GM23338 (cell line): Measurements from ENCODE around the gene ACTA2. TPM values are rescaled to one million over a fixed set of nuclear protein-coding genes. Genes with fewer than 3 reads are reported as not detected.

ENCODE experiments used
- ATAC-seq: fragments of 200-7000 bp; cut with Tn5 transposase; 3 replicates; pipeline ENCODE4 v1.9.1; 2020
- DNase-seq: peaks from one replicate; pipeline ENCODE4 v3.0.0-alpha.2; 2015; ENCODE audit warnings: low spot score
- H2AFZ ChIP-seq: fragments of 200-600 bp; sonication (generic); 2 replicates; pipeline ENCODE4 v1.8.0; 2016; ENCODE audit warnings: antibody characterized with exemption, mild to moderate bottlenecking, moderate library complexity
- H3F3A ChIP-seq: fragments of 200-600 bp; sonication (generic); replicated peaks from 2 replicates; pipeline ENCODE4 v1.8.0; 2017; ENCODE audit warnings: antibody characterized with exemption, mixed run types, low read depth
- H3K27ac ChIP-seq: fragments of 200-600 bp; sonication (generic); 2 replicates; pipeline ENCODE4 v1.6.1; 2016; ENCODE audit warnings: low read depth
- H3K27me3 ChIP-seq: fragments of 200-600 bp; sonication (generic); 2 replicates; pipeline ENCODE4 v1.8.0; 2016; ENCODE audit warnings: mild to moderate bottlenecking, mixed run types, moderate library complexity; ENCODE audit not compliant: insufficient read depth
- H3K36me3 ChIP-seq: fragments of 200-600 bp; sonication (generic); 2 replicates; pipeline ENCODE4 v1.8.0; 2016; ENCODE audit warnings: mild to moderate bottlenecking; ENCODE audit not compliant: insufficient read depth
- H3K4me1 ChIP-seq: fragments of 200-600 bp; sonication (generic); 2 replicates; pipeline ENCODE4 v1.8.0; 2016; ENCODE audit warnings: mild to moderate bottlenecking, moderate library complexity; ENCODE audit not compliant: insufficient read depth
- H3K4me2 ChIP-seq: fragments of 200-600 bp; sonication (generic); 2 replicates; pipeline ENCODE4 v1.7.1; 2017; ENCODE audit warnings: mixed run types
- H3K4me3 ChIP-seq: fragments of 200-600 bp; sonication (generic); 2 replicates; pipeline ENCODE4 v1.6.1; 2016; ENCODE audit warnings: mixed run types
- H3K79me2 ChIP-seq: fragments of 200-600 bp; sonication (generic); replicated peaks from 2 replicates; pipeline ENCODE4 v1.8.0; 2017; ENCODE audit warnings: mild to moderate bottlenecking; ENCODE audit not compliant: insufficient read depth
- H3K9me2 ChIP-seq: fragments of 200-600 bp; sonication (generic); 2 replicates; pipeline ENCODE4 v1.8.0; 2017; ENCODE audit not compliant: insufficient read depth
- H4K20me1 ChIP-seq: fragments of 200-600 bp; sonication (generic); replicated peaks from 2 replicates; pipeline ENCODE4 v1.8.0; 2017; ENCODE audit warnings: mild to moderate bottlenecking; ENCODE audit not compliant: insufficient read depth
- H3K27ac Mint-ChIP-seq: 2 replicates; pipeline ENCODE4 v1.8.0; 2020; ENCODE audit warnings: inconsistent platforms, mild to moderate bottlenecking, moderate library complexity, mixed read lengths
- H3K27me3 Mint-ChIP-seq: 3 replicates; pipeline ENCODE4 v1.8.0; 2022; ENCODE audit warnings: low read depth, mild to moderate bottlenecking, moderate library complexity, mixed read lengths, inconsistent platforms; ENCODE audit not compliant: insufficient read depth, poor library complexity
- H3K36me3 Mint-ChIP-seq: 3 replicates; pipeline ENCODE4 v1.8.0; 2021; ENCODE audit warnings: low read depth, mild to moderate bottlenecking, inconsistent platforms, moderate library complexity, mixed read lengths
- H3K4me1 Mint-ChIP-seq: 3 replicates; pipeline ENCODE4 v1.8.0; 2020; ENCODE audit warnings: mild to moderate bottlenecking, inconsistent platforms, mixed read lengths
- H3K4me3 Mint-ChIP-seq: 3 replicates; pipeline ENCODE4 v1.8.0; 2021; ENCODE audit warnings: moderate library complexity, mild to moderate bottlenecking, inconsistent platforms, mixed read lengths
- H3K9me3 Mint-ChIP-seq: 3 replicates; pipeline ENCODE4 v1.8.0; 2020; ENCODE audit warnings: moderate library complexity, mild to moderate bottlenecking, inconsistent platforms, mixed read lengths
- CTCF ChIP-seq, 2 experiments: fragments of 200-600 bp in 1 of 2; sonication (generic) in 1 of 2; conservative IDR thresholded peaks; 2 replicates each; pipeline versions ENCODE4 v1.5.1 to v1.6.1; 2016 to 2017; ENCODE audit warnings: antibody characterized with exemption in 2 of 2, low read depth in 2 of 2, mild to moderate bottlenecking in 2 of 2, moderate library complexity in 1 of 2
- ETS1 ChIP-seq: IDR thresholded peaks from 2 replicates; pipeline ENCODE4 v1.6.1; 2016; ENCODE audit warnings: antibody characterized with exemption
- EZH2phosphoT487 ChIP-seq: fragments of 200-600 bp; sonication (generic); IDR thresholded peaks from one replicate; pipeline ENCODE4 v1.8.1; 2018; ENCODE audit warnings: antibody characterized with exemption; ENCODE audit not compliant: unreplicated experiment
- POLR2AphosphoS5 ChIP-seq: IDR thresholded peaks from 2 replicates; pipeline ENCODE4 v1.6.1; 2016; ENCODE audit warnings: antibody characterized with exemption, low read depth
- ZNF114 ChIP-seq: fragments of 250-450 bp; sonication (Bioruptor Pico); IDR thresholded peaks from 2 replicates; pipeline ENCODE4 v1.5.0; 2020; ENCODE audit warnings: mild to moderate bottlenecking, moderate library complexity
- ZNF331 ChIP-seq: fragments of 250-450 bp; sonication (Bioruptor Pico); IDR thresholded peaks from 2 replicates; pipeline ENCODE4 v1.5.0; 2020; ENCODE audit warnings: low read depth, mild to moderate bottlenecking, moderate library complexity
- polyA plus RNA-seq: library from polyadenylated mRNA; unstranded; fragments of >200 nt; fragmentation: Nextera tagmentation; extraction: Ambion mirVana; gene quantifications from 2 replicates; pipeline ENCODE4 v1.2.1, GENCODE V29; 2016
- total RNA-seq: library from RNA; depleted of rRNA; stranded (reverse); fragments of >200 nt; shearing (Covaris generic); gene quantifications from 2 replicates; pipeline ENCODE4 v1.2.3, GENCODE V29; 2014
- TF ChIP-seq, protein P1 (sequence below): fragments of 250-450 bp; sonication (Bioruptor Pico); IDR thresholded peaks from 2 replicates; pipeline ENCODE4 v1.5.0; 2020; ENCODE audit warnings: mild to moderate bottlenecking, moderate library complexity

Gene ACTA2
- total and polyA plus RNA-seq, 2 experiments from 2014 or later, result 3.4 to 9.4 TPM

DNA sequence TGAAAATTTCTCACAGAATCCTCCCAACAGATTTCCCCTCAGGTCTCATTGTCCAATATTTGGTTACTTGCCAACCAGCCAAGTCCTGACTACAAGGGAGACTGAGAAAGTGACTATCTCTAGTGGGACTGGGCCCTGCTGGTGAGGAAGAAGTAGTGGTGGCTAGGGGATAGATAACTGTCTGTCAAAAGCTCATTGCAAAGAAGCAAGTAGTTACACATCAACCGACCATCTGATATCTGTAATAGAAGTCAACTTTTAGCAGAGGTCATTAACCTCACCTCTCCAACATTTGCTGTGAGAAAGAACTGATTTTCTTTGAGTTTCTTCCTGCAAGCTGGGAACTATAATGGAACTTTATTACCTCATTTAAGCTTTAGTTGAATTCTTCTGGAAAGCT is 57.3 kb downstream of the ACTA2 start (continued):
- TF ChIP-seq, protein P1, sequence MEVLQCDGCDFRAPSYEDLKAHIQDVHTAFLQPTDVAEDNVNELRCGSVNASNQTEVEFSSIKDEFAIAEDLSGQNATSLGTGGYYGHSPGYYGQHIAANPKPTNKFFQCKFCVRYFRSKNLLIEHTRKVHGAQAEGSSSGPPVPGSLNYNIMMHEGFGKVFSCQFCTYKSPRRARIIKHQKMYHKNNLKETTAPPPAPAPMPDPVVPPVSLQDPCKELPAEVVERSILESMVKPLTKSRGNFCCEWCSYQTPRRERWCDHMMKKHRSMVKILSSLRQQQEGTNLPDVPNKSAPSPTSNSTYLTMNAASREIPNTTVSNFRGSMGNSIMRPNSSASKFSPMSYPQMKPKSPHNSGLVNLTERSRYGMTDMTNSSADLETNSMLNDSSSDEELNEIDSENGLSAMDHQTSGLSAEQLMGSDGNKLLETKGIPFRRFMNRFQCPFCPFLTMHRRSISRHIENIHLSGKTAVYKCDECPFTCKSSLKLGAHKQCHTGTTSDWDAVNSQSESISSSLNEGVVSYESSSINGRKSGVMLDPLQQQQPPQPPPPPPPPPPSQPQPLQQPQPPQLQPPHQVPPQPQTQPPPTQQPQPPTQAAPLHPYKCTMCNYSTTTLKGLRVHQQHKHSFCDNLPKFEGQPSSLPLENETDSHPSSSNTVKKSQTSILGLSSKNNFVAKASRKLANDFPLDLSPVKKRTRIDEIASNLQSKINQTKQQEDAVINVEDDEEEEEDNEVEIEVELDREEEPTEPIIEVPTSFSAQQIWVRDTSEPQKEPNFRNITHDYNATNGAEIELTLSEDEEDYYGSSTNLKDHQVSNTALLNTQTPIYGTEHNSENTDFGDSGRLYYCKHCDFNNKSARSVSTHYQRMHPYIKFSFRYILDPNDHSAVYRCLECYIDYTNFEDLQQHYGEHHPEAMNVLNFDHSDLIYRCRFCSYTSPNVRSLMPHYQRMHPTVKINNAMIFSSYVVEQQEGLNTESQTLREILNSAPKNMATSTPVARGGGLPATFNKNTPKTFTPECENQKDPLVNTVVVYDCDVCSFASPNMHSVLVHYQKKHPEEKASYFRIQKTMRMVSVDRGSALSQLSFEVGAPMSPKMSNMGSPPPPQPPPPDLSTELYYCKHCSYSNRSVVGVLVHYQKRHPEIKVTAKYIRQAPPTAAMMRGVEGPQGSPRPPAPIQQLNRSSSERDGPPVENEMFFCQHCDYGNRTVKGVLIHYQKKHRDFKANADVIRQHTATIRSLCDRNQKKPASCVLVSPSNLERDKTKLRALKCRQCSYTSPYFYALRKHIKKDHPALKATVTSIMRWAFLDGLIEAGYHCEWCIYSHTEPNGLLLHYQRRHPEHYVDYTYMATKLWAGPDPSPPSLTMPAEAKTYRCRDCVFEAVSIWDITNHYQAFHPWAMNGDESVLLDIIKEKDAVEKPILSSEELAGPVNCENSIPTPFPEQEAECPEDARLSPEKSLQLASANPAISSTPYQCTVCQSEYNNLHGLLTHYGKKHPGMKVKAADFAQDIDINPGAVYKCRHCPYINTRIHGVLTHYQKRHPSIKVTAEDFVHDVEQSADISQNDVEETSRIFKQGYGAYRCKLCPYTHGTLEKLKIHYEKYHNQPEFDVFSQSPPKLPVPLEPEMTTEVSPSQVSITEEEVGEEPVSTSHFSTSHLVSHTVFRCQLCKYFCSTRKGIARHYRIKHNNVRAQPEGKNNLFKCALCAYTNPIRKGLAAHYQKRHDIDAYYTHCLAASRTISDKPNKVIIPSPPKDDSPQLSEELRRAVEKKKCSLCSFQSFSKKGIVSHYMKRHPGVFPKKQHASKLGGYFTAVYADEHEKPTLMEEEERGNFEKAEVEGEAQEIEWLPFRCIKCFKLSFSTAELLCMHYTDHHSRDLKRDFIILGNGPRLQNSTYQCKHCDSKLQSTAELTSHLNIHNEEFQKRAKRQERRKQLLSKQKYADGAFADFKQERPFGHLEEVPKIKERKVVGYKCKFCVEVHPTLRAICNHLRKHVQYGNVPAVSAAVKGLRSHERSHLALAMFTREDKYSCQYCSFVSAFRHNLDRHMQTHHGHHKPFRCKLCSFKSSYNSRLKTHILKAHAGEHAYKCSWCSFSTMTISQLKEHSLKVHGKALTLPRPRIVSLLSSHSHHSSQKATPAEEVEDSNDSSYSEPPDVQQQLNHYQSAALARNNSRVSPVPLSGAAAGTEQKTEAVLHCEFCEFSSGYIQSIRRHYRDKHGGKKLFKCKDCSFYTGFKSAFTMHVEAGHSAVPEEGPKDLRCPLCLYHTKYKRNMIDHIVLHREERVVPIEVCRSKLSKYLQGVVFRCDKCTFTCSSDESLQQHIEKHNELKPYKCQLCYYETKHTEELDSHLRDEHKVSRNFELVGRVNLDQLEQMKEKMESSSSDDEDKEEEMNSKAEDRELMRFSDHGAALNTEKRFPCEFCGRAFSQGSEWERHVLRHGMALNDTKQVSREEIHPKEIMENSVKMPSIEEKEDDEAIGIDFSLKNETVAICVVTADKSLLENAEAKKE (CRISPR knock-in tag), result no peak

DNA sequence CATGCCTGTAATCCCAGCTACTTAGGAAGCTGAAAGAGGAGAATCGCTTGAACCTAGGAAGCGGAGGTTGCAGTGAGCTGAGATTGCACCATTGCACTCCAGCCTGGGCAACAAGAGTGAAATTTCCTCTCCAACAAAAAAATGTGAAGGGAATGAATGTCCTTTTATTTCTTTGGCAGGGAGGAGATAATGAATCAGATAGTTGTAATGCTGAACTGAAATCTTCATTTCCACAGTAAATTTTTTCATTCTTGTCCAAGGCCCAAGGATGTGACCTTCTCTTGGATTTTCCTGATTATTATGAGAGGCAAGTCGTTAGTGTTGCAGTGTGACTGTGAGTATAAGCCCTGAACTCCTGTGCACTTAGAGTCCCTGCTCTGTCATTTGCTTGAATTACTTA is 59.0 kb downstream of the ACTA2 start:
- DNase-seq (no peak), ATAC-seq (no peak)
- Mint-ChIP-seq H3K27me3 (no peaks in the 10 kb centered on the region), H3K4me3 (no peak overlapping the region), H3K4me1 (peaks cover 25% of the 10 kb centered on the region), H3K36me3 (no peaks in the 10 kb centered on the region), H3K9me3 (no peaks in the 10 kb centered on the region; the same call in 2 of the 3 replicates), H3K27ac (no peak overlapping the region)
- Histone ChIP-seq H4K20me1 (no peaks in the 10 kb centered on the region), H3F3A (no peaks in the 10 kb centered on the region), H2AFZ (no peak overlapping the region), H3K9me2 (no peaks in the 10 kb centered on the region), H3K4me2 (no peak overlapping the region), H3K4me1 (no peaks in the 10 kb centered on the region; the same call in 1 of the 2 replicates), H3K27me3 (no peaks in the 10 kb centered on the region), H3K4me3 (no peak overlapping the region), H3K36me3 (no peaks in the 10 kb centered on the region), H3K79me2 (no peaks in the 10 kb centered on the region), H3K27ac (no peak overlapping the region)
- no peak for TF ChIP-seq POLR2AphosphoS5
- TF ChIP-seq CTCF (conservative IDR thresholded peaks at IDR 0.05; ENCODE audit: low read depth in 2 of 2), result no peak
- TF ChIP-seq ZNF114 (CRISPR knock-in tag), result no peak
- no peak for TF ChIP-seq EZH2phosphoT487
- TF ChIP-seq ETS1, result no peak
- TF ChIP-seq, protein P1 (CRISPR knock-in tag), result no peak
- TF ChIP-seq ZNF331 (CRISPR knock-in tag), result no peak
